PFSK-1 (cell line): Measurements from ENCODE around the gene WDPCP. TPM values are rescaled to one million over a fixed set of nuclear protein-coding genes. Genes with fewer than 3 reads are reported as not detected.

Experiments
- FOXP2 ChIP-seq: optimal IDR thresholded peaks from 2 replicates; pipeline ENCODE3; 2011; ENCODE audit warnings: borderline replicate concordance, control low read depth, inconsistent platforms; ENCODE audit not compliant: insufficient read depth; ENCODE audit errors: extremely low read length, extremely low read depth
- POLR2AphosphoS5 ChIP-seq: IDR thresholded peaks from 2 replicates; pipeline ENCODE4 v1.6.1; 2012; ENCODE audit warnings: low read depth, mild to moderate bottlenecking, control low read depth, low read length, moderate library complexity
- REST ChIP-seq, 2 experiments: IDR thresholded peaks; 2 replicates each; pipeline versions ENCODE4 v1.6.1 to v1.8.0; 2011 to 2012; ENCODE audit warnings: low read depth in 2 of 2, low read length in 2 of 2, control low read depth in 1 of 2, inconsistent platforms in 1 of 2, mild to moderate bottlenecking in 1 of 2, moderate library complexity in 1 of 2; ENCODE audit not compliant: insufficient read depth in 1 of 2
- SIN3A ChIP-seq: IDR thresholded peaks from 2 replicates; pipeline ENCODE4 v1.6.1; 2012; ENCODE audit warnings: mild to moderate bottlenecking, low read length, moderate library complexity, borderline replicate concordance; ENCODE audit not compliant: insufficient read depth
- TAF1 ChIP-seq: IDR thresholded peaks from 2 replicates; pipeline ENCODE4 v1.6.1; 2012; ENCODE audit warnings: low read length, control low read depth, borderline replicate concordance; ENCODE audit not compliant: insufficient read depth
- polyA plus RNA-seq: library from polyadenylated mRNA; unstranded; fragments of >200 nt; gene quantifications from one replicate; pipeline ENCODE4 v1.2.1, GENCODE V29; 2012; ENCODE audit warnings: low read depth, missing spikeins; ENCODE audit not compliant: insufficient read length

The WDPCP gene, protein sequence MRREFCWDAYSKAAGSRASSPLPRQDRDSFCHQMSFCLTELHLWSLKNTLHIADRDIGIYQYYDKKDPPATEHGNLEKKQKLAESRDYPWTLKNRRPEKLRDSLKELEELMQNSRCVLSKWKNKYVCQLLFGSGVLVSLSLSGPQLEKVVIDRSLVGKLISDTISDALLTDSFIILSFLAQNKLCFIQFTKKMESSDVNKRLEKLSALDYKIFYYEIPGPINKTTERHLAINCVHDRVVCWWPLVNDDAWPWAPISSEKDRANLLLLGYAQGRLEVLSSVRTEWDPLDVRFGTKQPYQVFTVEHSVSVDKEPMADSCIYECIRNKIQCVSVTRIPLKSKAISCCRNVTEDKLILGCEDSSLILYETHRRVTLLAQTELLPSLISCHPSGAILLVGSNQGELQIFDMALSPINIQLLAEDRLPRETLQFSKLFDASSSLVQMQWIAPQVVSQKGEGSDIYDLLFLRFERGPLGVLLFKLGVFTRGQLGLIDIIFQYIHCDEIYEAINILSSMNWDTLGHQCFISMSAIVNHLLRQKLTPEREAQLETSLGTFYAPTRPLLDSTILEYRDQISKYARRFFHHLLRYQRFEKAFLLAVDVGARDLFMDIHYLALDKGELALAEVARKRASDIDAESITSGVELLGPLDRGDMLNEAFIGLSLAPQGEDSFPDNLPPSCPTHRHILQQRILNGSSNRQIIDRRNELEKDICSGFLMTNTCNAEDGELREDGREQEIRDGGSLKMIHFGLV
- 1.6 TPM for polyA plus RNA-seq

DNA sequence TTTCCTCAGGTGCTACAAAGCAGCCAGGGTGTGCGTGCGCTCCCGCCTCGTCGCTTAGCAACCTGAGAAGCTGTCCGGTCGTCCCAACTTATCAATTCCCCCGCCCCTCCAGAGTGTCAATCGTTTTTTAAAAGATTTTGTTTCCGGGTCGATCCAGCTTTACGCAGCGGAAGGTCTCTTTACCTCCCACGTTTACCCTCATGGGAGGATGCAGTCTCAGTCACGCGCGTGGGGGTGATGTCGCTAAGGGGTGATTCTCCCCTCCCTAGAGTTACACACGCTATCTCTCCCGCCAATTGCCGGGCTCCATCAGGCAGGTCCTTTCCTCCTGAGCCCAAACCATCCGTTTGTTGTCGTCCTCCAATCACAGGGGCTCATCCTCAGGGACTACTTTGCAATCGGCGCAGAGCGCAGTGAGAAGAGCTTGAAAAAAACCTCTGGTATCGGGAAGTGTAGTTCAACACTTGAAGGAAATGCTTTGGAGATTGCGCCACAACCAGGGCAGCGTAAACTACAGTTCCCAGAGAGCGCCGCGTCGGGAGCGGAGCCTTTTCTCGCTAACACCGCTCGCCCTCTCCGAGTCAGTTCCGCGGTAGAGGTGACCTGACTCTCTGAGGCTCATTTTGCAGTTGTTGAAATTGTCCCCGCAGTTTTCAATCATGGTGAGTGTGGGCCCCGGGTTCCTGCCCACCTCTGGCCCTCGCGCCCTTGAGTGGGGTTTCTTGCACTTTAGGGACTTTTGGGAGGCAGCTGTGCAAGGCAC, at the start of gene WDPCP, which contains the start of gene MDH1:
Gene WDPCP (minus strand): TSS at position 93 of the 763 bp plus-strand sequence. CDS start 206 bp downstream, outside the sequence.
Gene MDH1 (plus strand): TSS at position 579 of the 763 bp plus-strand sequence. CDS start 81 bp downstream, at position 660.
- TF ChIP-seq SIN3A, result 0 out of 2 replicates have a peak, but pooled peaks have one; percentile 58
- peak; percentile 91 for TF ChIP-seq POLR2AphosphoS5
- no peak for TF ChIP-seq REST (IDR thresholded peaks at IDR 0.05; ENCODE audit: insufficient read depth in 1 of 2, low read depth in 2 of 2, low read length in 2 of 2)
- TF ChIP-seq FOXP2, result peak; percentile 38
- peak; percentile 86 for TF ChIP-seq TAF1

GRCh38 chr2:63632382-63632781, 44.1 kb upstream of the WDPCP start:
- TF ChIP-seq FOXP2 (no peak), POLR2AphosphoS5 (no peak), REST (IDR thresholded peaks at IDR 0.05; ENCODE audit: insufficient read depth in 1 of 2, low read depth in 2 of 2, low read length in 2 of 2) (no peak), SIN3A (no peak), TAF1 (no peak)

- no peak for TF ChIP-seq TAF1
- TF ChIP-seq SIN3A, result no peak
- no peak for TF ChIP-seq POLR2AphosphoS5
- no peak for TF ChIP-seq FOXP2
- no peak for TF ChIP-seq REST (IDR thresholded peaks at IDR 0.05; ENCODE audit: insufficient read depth in 1 of 2, low read depth in 2 of 2, low read length in 2 of 2)
These were observed 43.2 kb upstream of the WDPCP start for GRCh38 chr2:63631501-63631900.

- TF ChIP-seq SIN3A, result no peak
- no peak for TF ChIP-seq TAF1
- TF ChIP-seq REST (IDR thresholded peaks at IDR 0.05; ENCODE audit: insufficient read depth in 1 of 2, low read depth in 2 of 2, low read length in 2 of 2), result no peak
- TF ChIP-seq POLR2AphosphoS5, result no peak
- TF ChIP-seq FOXP2, result no peak
These were observed 40.2 kb upstream of the WDPCP start for GRCh38 chr2:63628403-63628942.
